Measurements from ENCODE around the gene IGFBP2. TPM values are rescaled to one million over a fixed set of nuclear protein-coding genes. Genes with fewer than 3 reads are reported as not detected.

Gene IGFBP2
- total RNA-seq, 1 donor from 2014 or later = 213 TPM

DNA sequence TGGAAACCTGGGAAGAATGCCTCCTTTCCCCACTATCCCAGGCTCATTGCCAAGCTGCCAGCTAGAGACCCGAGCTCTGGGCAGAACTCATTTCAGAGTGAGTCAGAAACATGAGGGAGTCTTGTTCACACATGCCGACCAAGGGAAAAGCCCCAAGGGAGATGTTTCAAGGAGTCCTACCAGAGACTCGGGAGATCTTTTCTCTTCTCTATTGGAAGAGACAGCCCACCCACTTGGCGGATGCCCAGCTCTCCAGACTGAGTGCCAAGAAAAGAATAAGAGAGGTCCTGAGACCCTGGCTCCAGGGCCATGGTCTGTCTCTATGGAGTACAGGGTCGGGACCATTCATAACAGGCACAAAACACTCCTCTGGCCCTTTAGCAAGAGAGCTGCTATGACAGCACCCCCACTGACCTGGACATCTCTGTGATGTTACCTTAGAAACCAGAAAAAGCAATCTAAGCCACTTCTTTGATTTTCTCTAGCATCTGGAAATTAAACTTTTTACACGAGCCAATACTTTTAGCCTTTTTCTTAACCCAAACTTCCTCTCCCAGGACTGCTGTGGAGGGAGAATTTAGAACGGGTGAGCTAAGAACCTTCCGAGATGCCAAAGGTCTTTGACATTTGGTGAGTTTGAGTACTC lies 80.6 kb downstream of the IGFBP2 start:
- DNase-seq = no peak

Other genes with a start within 250 kb of the IGFBP2 start
- 11.4 TPM for gene SMARCAL1, start 220.9 kb upstream of the IGFBP2 start, total RNA-seq
- 3,318 TPM for gene RPL37A, start 134.6 kb upstream of the IGFBP2 start, total RNA-seq
- gene IGFBP5, start 62.1 kb downstream of the IGFBP2 start, total RNA-seq = 17.2 TPM
- gene TNP1, start 226.6 kb downstream of the IGFBP2 start, total RNA-seq = not detected

Measured in occipital lobe (tissue), 2 donors.